Calu3 (cell line): ENCODE results near the gene PRKCI. TPM values are rescaled to one million over a fixed set of nuclear protein-coding genes. Genes with fewer than 3 reads are reported as not detected.

Source experiments
- BruUV-seq: library from RNA; stranded (reverse); fragments of 400-500 nt; replicated peaks from 2 replicates; lab custom pipeline; 2021; lab: Mats Ljungman, UMichigan
- CTCF ChIA-PET: fragments of 300-600 bp; sonication (Branson Sonifier 250); formaldehyde crosslinking; loops from one replicate; lab custom pipeline; 2022; ENCODE audit warnings: antibody characterized with exemption; lab: Charles Lee
- DNase-seq: peaks from one replicate; pipeline ENCODE4 v3.0.0; 2022
- H3K27ac Mint-ChIP-seq: one replicate; pipeline ENCODE4 v1.8.0; 2022; ENCODE audit warnings: mixed read lengths; ENCODE audit not compliant: unreplicated experiment
- H3K27me3 Mint-ChIP-seq: one replicate; pipeline ENCODE4 v1.8.0; 2022; ENCODE audit warnings: mixed read lengths; ENCODE audit not compliant: unreplicated experiment
- H3K36me3 Mint-ChIP-seq: one replicate; pipeline ENCODE4 v1.8.0; 2022; ENCODE audit warnings: mild to moderate bottlenecking, moderate library complexity, mixed read lengths; ENCODE audit not compliant: insufficient read depth, unreplicated experiment
- H3K4me1 Mint-ChIP-seq: one replicate; pipeline ENCODE4 v1.8.0; 2022; ENCODE audit warnings: mild to moderate bottlenecking, low read depth, mixed read lengths; ENCODE audit not compliant: unreplicated experiment
- H3K4me3 Mint-ChIP-seq: one replicate; pipeline ENCODE4 v1.8.0; 2022; ENCODE audit warnings: mild to moderate bottlenecking, low read depth, moderate library complexity, mixed read lengths; ENCODE audit not compliant: unreplicated experiment
- H3K9me3 Mint-ChIP-seq: one replicate; pipeline ENCODE4 v1.8.0; 2022; ENCODE audit warnings: low read depth, mixed read lengths; ENCODE audit not compliant: unreplicated experiment
- intact Hi-C: fragments of 100-400 bp; cut with micrococcal nuclease; formaldehyde crosslinking; loops from one replicate; pipeline ENCODE4 v1.10.0; 2022; ENCODE audit not compliant: unreplicated experiment
- total RNA-seq: library from RNA; stranded (reverse); gene quantifications from 2 replicates; pipeline ENCODE4 v1.2.3, GENCODE V29; 2022
- TF ChIP-seq, protein P1 (sequence below): fragments of 200-600 bp; IDR thresholded peaks from one replicate; pipeline ENCODE4 v1.8.0; 2022; ENCODE audit warnings: antibody characterized with exemption; ENCODE audit not compliant: unreplicated experiment

Gene PRKCI
- total RNA-seq, 1 experiment from 2014 or later = 79.5 TPM

DNA sequence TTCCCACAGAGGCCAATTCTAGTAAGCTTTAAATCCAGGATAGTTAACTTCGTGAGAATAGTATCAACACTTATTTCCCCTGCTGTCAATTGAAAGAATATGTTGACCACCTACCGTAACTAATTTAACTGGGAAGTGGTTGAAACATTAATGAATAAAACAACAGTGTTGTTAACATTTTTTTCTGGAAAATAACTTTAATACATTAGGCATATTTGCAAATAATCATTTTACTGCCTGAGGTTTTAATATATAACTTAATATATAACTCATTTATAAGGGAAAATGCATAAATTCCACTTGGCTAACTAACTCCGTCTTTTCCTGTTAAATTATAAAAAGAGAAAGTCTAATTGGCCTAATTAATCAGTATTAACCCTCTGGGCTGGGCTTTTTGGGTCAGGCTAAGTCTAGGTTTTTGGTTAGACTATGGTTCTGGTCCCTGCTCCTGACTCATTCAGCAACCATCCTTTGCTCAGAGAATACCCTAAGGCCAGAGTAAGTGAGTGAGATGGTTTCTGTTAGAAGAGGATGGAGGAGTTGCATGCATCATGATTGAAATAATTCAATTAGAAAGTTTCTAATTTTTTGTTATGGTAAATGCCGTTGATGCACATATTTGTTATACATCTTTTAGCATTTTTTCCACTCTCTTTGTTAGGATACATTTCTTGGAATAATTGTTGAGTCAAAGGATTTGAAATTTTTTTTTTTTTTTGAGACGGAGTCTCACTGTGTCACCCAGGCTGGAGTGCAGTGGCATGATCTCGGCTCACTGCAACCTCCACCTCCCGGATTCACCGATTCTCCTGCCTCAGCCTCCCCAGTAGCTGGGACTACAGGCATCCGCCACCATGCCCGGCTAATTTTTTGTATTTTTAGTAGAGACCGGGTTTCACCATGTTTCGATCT, 124.5 kb downstream of the PRKCI start:
- Mint-ChIP-seq H3K36me3 (no peaks in the 10 kb centered on the region), H3K4me1 (peaks cover 38% of the 10 kb centered on the region), H3K27ac (no peak overlapping the region), H3K4me3 (no peak overlapping the region), H3K9me3 (no peaks in the 10 kb centered on the region), H3K27me3 (no peaks in the 10 kb centered on the region)
- intact Hi-C loops = no loop called here
- TF ChIP-seq, protein P1, sequence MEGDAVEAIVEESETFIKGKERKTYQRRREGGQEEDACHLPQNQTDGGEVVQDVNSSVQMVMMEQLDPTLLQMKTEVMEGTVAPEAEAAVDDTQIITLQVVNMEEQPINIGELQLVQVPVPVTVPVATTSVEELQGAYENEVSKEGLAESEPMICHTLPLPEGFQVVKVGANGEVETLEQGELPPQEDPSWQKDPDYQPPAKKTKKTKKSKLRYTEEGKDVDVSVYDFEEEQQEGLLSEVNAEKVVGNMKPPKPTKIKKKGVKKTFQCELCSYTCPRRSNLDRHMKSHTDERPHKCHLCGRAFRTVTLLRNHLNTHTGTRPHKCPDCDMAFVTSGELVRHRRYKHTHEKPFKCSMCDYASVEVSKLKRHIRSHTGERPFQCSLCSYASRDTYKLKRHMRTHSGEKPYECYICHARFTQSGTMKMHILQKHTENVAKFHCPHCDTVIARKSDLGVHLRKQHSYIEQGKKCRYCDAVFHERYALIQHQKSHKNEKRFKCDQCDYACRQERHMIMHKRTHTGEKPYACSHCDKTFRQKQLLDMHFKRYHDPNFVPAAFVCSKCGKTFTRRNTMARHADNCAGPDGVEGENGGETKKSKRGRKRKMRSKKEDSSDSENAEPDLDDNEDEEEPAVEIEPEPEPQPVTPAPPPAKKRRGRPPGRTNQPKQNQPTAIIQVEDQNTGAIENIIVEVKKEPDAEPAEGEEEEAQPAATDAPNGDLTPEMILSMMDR = no peak
- no peak for DNase-seq
- CTCF ChIA-PET = no interaction called here
- BruUV-seq = no TSS peak

DNA sequence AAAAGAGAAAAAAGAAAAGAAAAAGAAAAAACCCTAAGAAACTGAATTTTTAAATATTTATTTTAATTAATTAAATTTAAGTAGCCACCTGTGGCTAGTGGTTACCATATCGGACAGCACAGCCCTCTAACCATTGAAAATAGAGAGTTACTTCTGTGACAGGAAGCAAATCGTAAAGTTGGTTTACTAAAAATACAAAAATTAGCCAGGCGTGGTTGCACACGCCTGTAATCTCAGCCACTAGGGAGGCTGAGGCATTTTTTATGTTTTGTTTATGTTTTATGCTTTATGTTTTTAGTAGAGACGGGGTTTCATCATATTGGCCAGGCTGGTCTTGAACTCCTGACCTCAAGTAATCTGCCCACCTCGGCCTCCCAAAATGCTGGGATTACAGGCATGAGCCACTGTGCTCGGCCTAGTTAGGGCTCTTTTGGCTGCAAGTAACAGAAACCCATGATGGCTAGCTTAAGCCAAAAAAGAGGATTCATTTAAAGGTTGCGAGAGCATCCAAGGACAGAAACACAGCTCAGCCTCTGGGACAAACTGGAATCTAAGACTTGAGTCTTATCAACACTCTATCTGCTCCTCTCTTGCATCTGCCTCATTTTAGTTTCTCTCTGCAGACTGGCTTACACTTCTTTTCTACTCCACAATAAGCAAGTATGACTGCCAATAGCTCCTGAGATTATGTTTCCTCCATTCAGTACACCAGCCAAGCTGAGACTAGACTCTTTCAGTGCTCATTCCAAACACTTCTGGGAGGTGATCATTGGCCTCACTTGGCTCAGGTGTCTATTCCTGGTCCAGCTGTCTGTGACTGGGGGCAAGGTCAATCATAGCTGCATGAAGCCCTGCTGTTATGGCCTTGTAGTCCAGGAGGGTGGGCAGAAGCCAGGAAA, 128.5 kb downstream of the PRKCI start:
- no peak for DNase-seq
- TF ChIP-seq, protein P1 = no peak
- Mint-ChIP-seq H3K4me3 (no peak overlapping the region), H3K9me3 (no peaks in the 10 kb centered on the region), H3K4me1 (peaks cover 34% of the 10 kb centered on the region), H3K36me3 (peaks cover 8% of the 10 kb centered on the region), H3K27ac (no peak overlapping the region), H3K27me3 (no peaks in the 10 kb centered on the region)
- CTCF ChIA-PET = no interaction called here
- no TSS peak for BruUV-seq
- intact Hi-C loops = no loop called here

DNA sequence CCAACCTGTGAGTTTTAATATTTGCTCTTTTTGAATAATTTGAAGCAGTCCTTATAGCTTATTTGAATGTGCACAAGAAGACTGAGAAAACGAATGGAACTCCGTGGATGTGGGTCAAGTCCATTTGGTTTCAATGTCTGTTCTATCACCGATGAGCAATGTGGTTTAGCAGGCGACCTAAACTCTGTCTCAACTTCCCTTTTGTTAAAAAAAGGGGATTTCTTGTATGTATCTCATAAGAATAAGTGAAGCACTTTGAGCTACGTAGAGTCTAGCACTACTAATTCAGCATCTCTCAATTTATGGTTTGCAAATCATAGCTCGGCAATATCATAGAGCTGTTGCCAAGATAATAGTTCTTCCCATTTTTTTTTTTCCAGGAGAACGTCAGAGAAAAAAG, 130.7 kb downstream of the PRKCI start:
- TF ChIP-seq, protein P1 = no peak
- intact Hi-C loops = no loop called here
- Mint-ChIP-seq H3K4me3 (no peak overlapping the region), H3K27me3 (no peaks in the 10 kb centered on the region), H3K4me1 (peaks cover 44% of the 10 kb centered on the region), H3K9me3 (no peaks in the 10 kb centered on the region), H3K27ac (no peak overlapping the region), H3K36me3 (peaks cover 27% of the 10 kb centered on the region)
- BruUV-seq = no TSS peak
- CTCF ChIA-PET = interaction anchor here (0.6 to 1.1 kb wide), 3 partner anchors 8 to 611 kb away, joined by 3 to 4 read pairs (median 3); no protein-coding TSS in a partner anchor
- no peak for DNase-seq

DNA sequence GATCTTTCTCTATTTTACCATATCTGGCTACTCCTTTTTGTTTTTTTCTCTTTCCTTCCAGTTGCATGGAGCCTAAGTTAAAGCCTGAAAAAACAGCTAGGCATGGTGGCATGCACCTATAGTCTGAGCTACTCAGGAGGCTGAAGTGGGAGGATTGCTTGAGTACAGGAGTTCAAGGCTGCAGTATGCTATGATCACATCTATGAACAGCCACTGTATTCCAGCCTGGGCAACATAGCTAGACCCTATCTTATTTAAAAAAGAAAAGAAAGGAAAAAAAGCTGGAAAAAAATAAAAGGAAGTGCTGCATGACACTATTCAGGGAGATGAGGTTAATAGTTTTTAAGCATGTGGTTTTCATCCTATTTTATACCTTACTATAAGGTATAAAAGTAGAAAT, 131.3 kb downstream of the PRKCI start:
- H3K27me3 Mint-ChIP-seq = no peaks in the 10 kb centered on the region
- intact Hi-C loops = no loop called here
- H3K4me1 Mint-ChIP-seq = peaks cover 44% of the 10 kb centered on the region
- peak overlapping the region; percentile 92 for H3K27ac Mint-ChIP-seq
- no TSS peak for BruUV-seq
- H3K4me3 Mint-ChIP-seq = no peak overlapping the region
- no peaks in the 10 kb centered on the region for H3K9me3 Mint-ChIP-seq
- TF ChIP-seq, protein P1 = no peak
- CTCF ChIA-PET = interaction anchor here (1.0 to 1.1 kb wide), 2 partner anchors 9 to 23 kb away, joined by 3 read pairs; no protein-coding TSS in a partner anchor
- peaks cover 33% of the 10 kb centered on the region for H3K36me3 Mint-ChIP-seq
- DNase-seq = no peak
